ENCODE measurements around the gene SHC3.

The SHC3 gene

GRCh38 chr9:89000973-89001916 lies 177.4 kb downstream of the SHC3 start:
- Histone ChIP-seq H3K9ac (ENCODE audit: low read depth in 1 of 2, low read length in 2 of 2) (no peak overlapping the region), H3K27me3 (ENCODE audit: control insufficient read depth in 1 of 2, insufficient read depth in 2 of 2, low read length in 2 of 2) (peaks cover 2 to 5% of the 10 kb centered on the region in 2 donors), H3K36me3 (ENCODE audit: control insufficient read depth in 1 of 2, insufficient read depth in 2 of 2, low read length in 2 of 2) (no peaks in the 10 kb centered on the region), H3K27ac (ENCODE audit: low read depth, low read length) (no peak overlapping the region), H3K4me1 (ENCODE audit: control insufficient read depth in 1 of 2, insufficient read depth in 2 of 2, low read length in 2 of 2) (peaks cover 6 to 10% of the 10 kb centered on the region in 2 donors), H3K9me3 (ENCODE audit: control insufficient read depth in 1 of 2, low read length in 2 of 2) (no peaks in the 10 kb centered on the region), H3K4me3 (ENCODE audit: low read depth in 1 of 2, low read length in 2 of 2) (no peak overlapping the region)

- Histone ChIP-seq H3K27me3 (ENCODE audit: control insufficient read depth in 1 of 2, insufficient read depth in 2 of 2, low read length in 2 of 2) (peaks cover 2 to 5% of the 10 kb centered on the region in 2 donors), H3K4me3 (ENCODE audit: low read depth in 1 of 2, low read length in 2 of 2) (no peak overlapping the region)
These were observed 178.2 kb downstream of the SHC3 start for GRCh38 chr9:89000371-89000781.

GRCh38 chr9:88998911-88999310 lies 179.7 kb downstream of the SHC3 start:
- Histone ChIP-seq H3K27me3 (ENCODE audit: control insufficient read depth in 1 of 2, insufficient read depth in 2 of 2, low read length in 2 of 2) (peaks cover 2 to 5% of the 10 kb centered on the region in 2 donors), H3K4me3 (ENCODE audit: low read depth in 1 of 2, low read length in 2 of 2) (no peak overlapping the region), H3K27ac (ENCODE audit: low read depth, low read length) (no peak overlapping the region), H3K9ac (ENCODE audit: low read depth in 1 of 2, low read length in 2 of 2) (no peak overlapping the region), H3K4me1 (ENCODE audit: control insufficient read depth in 1 of 2, insufficient read depth in 2 of 2, low read length in 2 of 2) (peaks cover 6 to 10% of the 10 kb centered on the region in 2 donors), H3K9me3 (ENCODE audit: control insufficient read depth in 1 of 2, low read length in 2 of 2) (no peaks in the 10 kb centered on the region), H3K36me3 (ENCODE audit: control insufficient read depth in 1 of 2, insufficient read depth in 2 of 2, low read length in 2 of 2) (no peaks in the 10 kb centered on the region)

More at GRCh38 chr9:89000371-89000781, 178.2 kb downstream of the SHC3 start:
- Histone ChIP-seq H3K36me3 (ENCODE audit: control insufficient read depth in 1 of 2, insufficient read depth in 2 of 2, low read length in 2 of 2) (no peaks in the 10 kb centered on the region), H3K4me1 (ENCODE audit: control insufficient read depth in 1 of 2, insufficient read depth in 2 of 2, low read length in 2 of 2) (peaks cover 6 to 10% of the 10 kb centered on the region in 2 donors), H3K9me3 (ENCODE audit: control insufficient read depth in 1 of 2, low read length in 2 of 2) (no peaks in the 10 kb centered on the region), H3K27ac (ENCODE audit: low read depth, low read length) (no peak overlapping the region), H3K9ac (ENCODE audit: low read depth in 1 of 2, low read length in 2 of 2) (no peak overlapping the region)

GRCh38 chr9:88998503-88998902 lies 180.1 kb downstream of the SHC3 start:
- Histone ChIP-seq H3K4me3 (ENCODE audit: low read depth in 1 of 2, low read length in 2 of 2) (no peak overlapping the region), H3K27me3 (ENCODE audit: control insufficient read depth in 1 of 2, insufficient read depth in 2 of 2, low read length in 2 of 2) (peaks cover 2 to 5% of the 10 kb centered on the region in 2 donors), H3K9me3 (ENCODE audit: control insufficient read depth in 1 of 2, low read length in 2 of 2) (no peaks in the 10 kb centered on the region), H3K4me1 (ENCODE audit: control insufficient read depth in 1 of 2, insufficient read depth in 2 of 2, low read length in 2 of 2) (peaks cover 6 to 10% of the 10 kb centered on the region in 2 donors), H3K36me3 (ENCODE audit: control insufficient read depth in 1 of 2, insufficient read depth in 2 of 2, low read length in 2 of 2) (no peaks in the 10 kb centered on the region), H3K27ac (ENCODE audit: low read depth, low read length) (no peak overlapping the region), H3K9ac (ENCODE audit: low read depth in 1 of 2, low read length in 2 of 2) (no peak overlapping the region)

GRCh38 chr9:88997646-88998045 lies 181.0 kb downstream of the SHC3 start:
- H3K9ac ChIP-seq (ENCODE audit: low read depth in 1 of 2, low read length in 2 of 2), result no peak overlapping the region
- H3K27ac ChIP-seq (ENCODE audit: low read depth, low read length), result no peak overlapping the region
- H3K4me3 ChIP-seq (ENCODE audit: low read depth in 1 of 2, low read length in 2 of 2), result no peak overlapping the region
- H3K27me3 ChIP-seq (ENCODE audit: control insufficient read depth in 1 of 2, insufficient read depth in 2 of 2, low read length in 2 of 2), result peaks cover 0 to 5% of the 10 kb centered on the region in 2 donors
- H3K4me1 ChIP-seq (ENCODE audit: control insufficient read depth in 1 of 2, insufficient read depth in 2 of 2, low read length in 2 of 2), result peaks cover 8 to 10% of the 10 kb centered on the region in 2 donors
- H3K9me3 ChIP-seq (ENCODE audit: control insufficient read depth in 1 of 2, low read length in 2 of 2), result no peaks in the 10 kb centered on the region
- H3K36me3 ChIP-seq (ENCODE audit: control insufficient read depth in 1 of 2, insufficient read depth in 2 of 2, low read length in 2 of 2), result no peaks in the 10 kb centered on the region

- H3K27me3 ChIP-seq (ENCODE audit: control insufficient read depth in 1 of 2, insufficient read depth in 2 of 2, low read length in 2 of 2), result peaks cover 2 to 8% of the 10 kb centered on the region in 2 donors
- no peak overlapping the region for H3K27ac ChIP-seq (ENCODE audit: low read depth, low read length)
- no peak overlapping the region for H3K4me3 ChIP-seq (ENCODE audit: low read depth in 1 of 2, low read length in 2 of 2)
- H3K36me3 ChIP-seq (ENCODE audit: control insufficient read depth in 1 of 2, insufficient read depth in 2 of 2, low read length in 2 of 2), result no peaks in the 10 kb centered on the region
- H3K9ac ChIP-seq (ENCODE audit: low read depth in 1 of 2, low read length in 2 of 2), result no peak overlapping the region
- no peaks in the 10 kb centered on the region for H3K9me3 ChIP-seq (ENCODE audit: control insufficient read depth in 1 of 2, low read length in 2 of 2)
- peaks cover 10 to 12% of the 10 kb centered on the region in 2 donors for H3K4me1 ChIP-seq (ENCODE audit: control insufficient read depth in 1 of 2, insufficient read depth in 2 of 2, low read length in 2 of 2)
These were observed 181.7 kb downstream of the SHC3 start for GRCh38 chr9:88996921-88997235.

GRCh38 chr9:88996046-88996920 lies 182.3 kb downstream of the SHC3 start:
- H3K27me3 ChIP-seq (ENCODE audit: control insufficient read depth in 1 of 2, insufficient read depth in 2 of 2, low read length in 2 of 2), result peaks cover 5% of the 10 kb centered on the region in 2 donors

GRCh38 chr9:88995627-88996026 lies 183.0 kb downstream of the SHC3 start:
- no peak overlapping the region for H3K9ac ChIP-seq (ENCODE audit: low read depth in 1 of 2, low read length in 2 of 2)
- H3K4me1 ChIP-seq (ENCODE audit: control insufficient read depth in 1 of 2, insufficient read depth in 2 of 2, low read length in 2 of 2), result peaks cover 4 to 12% of the 10 kb centered on the region in 2 donors
- H3K9me3 ChIP-seq (ENCODE audit: control insufficient read depth in 1 of 2, low read length in 2 of 2), result no peaks in the 10 kb centered on the region
- H3K4me3 ChIP-seq (ENCODE audit: low read depth in 1 of 2, low read length in 2 of 2), result no peak overlapping the region
- H3K27ac ChIP-seq (ENCODE audit: low read depth, low read length), result no peak overlapping the region
- peaks cover 5% of the 10 kb centered on the region in 2 donors for H3K27me3 ChIP-seq (ENCODE audit: control insufficient read depth in 1 of 2, insufficient read depth in 2 of 2, low read length in 2 of 2)
- no peaks in the 10 kb centered on the region for H3K36me3 ChIP-seq (ENCODE audit: control insufficient read depth in 1 of 2, insufficient read depth in 2 of 2, low read length in 2 of 2)

More at GRCh38 chr9:88996046-88996920, 182.3 kb downstream of the SHC3 start:
- Histone ChIP-seq H3K9ac (ENCODE audit: low read depth in 1 of 2, low read length in 2 of 2) (no peak overlapping the region), H3K27ac (ENCODE audit: low read depth, low read length) (no peak overlapping the region), H3K4me1 (ENCODE audit: control insufficient read depth in 1 of 2, insufficient read depth in 2 of 2, low read length in 2 of 2) (peaks cover 10 to 15% of the 10 kb centered on the region in 2 donors), H3K9me3 (ENCODE audit: control insufficient read depth in 1 of 2, low read length in 2 of 2) (no peaks in the 10 kb centered on the region), H3K36me3 (ENCODE audit: control insufficient read depth in 1 of 2, insufficient read depth in 2 of 2, low read length in 2 of 2) (no peaks in the 10 kb centered on the region), H3K4me3 (ENCODE audit: low read depth in 1 of 2, low read length in 2 of 2) (no peak overlapping the region)

GRCh38 chr9:88995200-88995577 lies 183.4 kb downstream of the SHC3 start:
- peaks cover 5% of the 10 kb centered on the region in 2 donors for H3K27me3 ChIP-seq (ENCODE audit: control insufficient read depth in 1 of 2, insufficient read depth in 2 of 2, low read length in 2 of 2)
- no peak overlapping the region for H3K4me3 ChIP-seq (ENCODE audit: low read depth in 1 of 2, low read length in 2 of 2)
- H3K4me1 ChIP-seq (ENCODE audit: control insufficient read depth in 1 of 2, insufficient read depth in 2 of 2, low read length in 2 of 2), result peaks cover 3 to 9% of the 10 kb centered on the region in 2 donors
- no peaks in the 10 kb centered on the region for H3K9me3 ChIP-seq (ENCODE audit: control insufficient read depth in 1 of 2, low read length in 2 of 2)
- no peak overlapping the region for H3K9ac ChIP-seq (ENCODE audit: low read depth in 1 of 2, low read length in 2 of 2)
- no peaks in the 10 kb centered on the region for H3K36me3 ChIP-seq (ENCODE audit: control insufficient read depth in 1 of 2, insufficient read depth in 2 of 2, low read length in 2 of 2)
- H3K27ac ChIP-seq (ENCODE audit: low read depth, low read length), result no peak overlapping the region

All from duodenal mucosa (tissue), 2 donors.